Panc1 (cell line): ENCODE measurements around the gene PRPF40A. TPM values are rescaled to one million over a fixed set of nuclear protein-coding genes. Genes with fewer than 3 reads are reported as not detected.

Source experiments
- ATAC-seq: fragments of 200-7000 bp; cut with Tn5 transposase; 2 replicates; pipeline ENCODE4 v1.9.1; 2020; ENCODE audit warnings: mild to moderate bottlenecking, moderate library complexity
- BruUV-seq: library from RNA; stranded (reverse); fragments of 400-500 nt; replicated peaks from 2 replicates; lab custom pipeline; 2021; lab: Mats Ljungman, UMichigan
- CTCF ChIA-PET: fragments of 300-600 bp; sonication (Branson Sonifier 250); formaldehyde crosslinking; loops from one replicate; lab custom pipeline; 2022; ENCODE audit warnings: antibody characterized with exemption; lab: Charles Lee
- POLR2A ChIA-PET: fragments of 300-600 bp; sonication (Branson Sonifier 250); formaldehyde crosslinking; loops from one replicate; lab custom pipeline; 2022; ENCODE audit warnings: antibody characterized with exemption; lab: Charles Lee
- DNase-seq: peaks from one replicate; pipeline ENCODE4 v3.0.0-alpha.2; 2010; ENCODE audit warnings: low read depth, low spot score
- H3K27ac ChIP-seq: 2 replicates; pipeline ENCODE4 v1.5.1; 2011; ENCODE audit warnings: mild to moderate bottlenecking, low read length, inconsistent platforms
- H3K27me3 ChIP-seq: fragments of 200-500 bp; sonication (Bioruptor generic); 2 replicates; pipeline ENCODE4 v1.6.0; 2014; ENCODE audit warnings: low read length, inconsistent platforms; ENCODE audit not compliant: control insufficient read depth, insufficient read depth
- H3K36me3 ChIP-seq: fragments of 200-500 bp; sonication (Bioruptor generic); 2 replicates; pipeline ENCODE4 v1.5.1; 2014; ENCODE audit warnings: inconsistent platforms, mild to moderate bottlenecking, low read length, moderate library complexity; ENCODE audit not compliant: control insufficient read depth, insufficient read depth
- H3K4me1 ChIP-seq: 2 replicates; pipeline ENCODE4 v1.5.1; 2011; ENCODE audit warnings: inconsistent platforms, mild to moderate bottlenecking, low read length, moderate library complexity; ENCODE audit not compliant: control insufficient read depth, insufficient read depth
- H3K4me3 ChIP-seq, 2 experiments: 2 replicates each; pipeline ENCODE4 v1.5.1; 2011 to 2012; ENCODE audit warnings: low read depth in 2 of 2, low read length in 2 of 2, mild to moderate bottlenecking in 2 of 2, inconsistent platforms in 1 of 2, moderate library complexity in 1 of 2
- H3K9me3 ChIP-seq: fragments of 200-500 bp; sonication (Bioruptor generic); 2 replicates; pipeline ENCODE4 v1.5.1; 2014; ENCODE audit warnings: low read depth, mild to moderate bottlenecking, inconsistent platforms, low read length, moderate library complexity; ENCODE audit not compliant: control insufficient read depth, insufficient read depth
- POLR2AphosphoS5 ChIP-seq: IDR thresholded peaks from 2 replicates; pipeline ENCODE4 v1.6.1; 2012; ENCODE audit warnings: mild to moderate bottlenecking, low read depth, low read length, moderate library complexity
- REST ChIP-seq, 2 experiments: IDR thresholded peaks; 2 replicates each; pipeline ENCODE4 v1.6.1; 2011 to 2012; ENCODE audit warnings: low read depth in 2 of 2, control low read depth in 1 of 2, low read length in 1 of 2, mild to moderate bottlenecking in 1 of 2, moderate library complexity in 1 of 2; ENCODE audit not compliant: insufficient read depth in 1 of 2
- SIN3A ChIP-seq: IDR thresholded peaks from 2 replicates; pipeline ENCODE4 v1.6.1; 2012; ENCODE audit warnings: low read depth, mild to moderate bottlenecking, low read length, moderate library complexity, borderline replicate concordance; ENCODE audit not compliant: insufficient read depth
- TCF7L2 ChIP-seq: IDR thresholded peaks from 2 replicates; pipeline ENCODE4 v1.6.1; 2011; ENCODE audit warnings: mild to moderate bottlenecking, low read depth, low read length, inconsistent platforms
- in situ Hi-C: cut with HindIII; loops from 2 replicates; pipeline ENCODE4 v1.10.0; 2016; ENCODE audit warnings: low sequenced_read_pairs, low pct_unique_long_range_greater_than_20kb
- intact Hi-C: fragments of 100-400 bp; cut with micrococcal nuclease; formaldehyde crosslinking; loops from one replicate; pipeline ENCODE4 v1.10.0; 2022; ENCODE audit not compliant: unreplicated experiment
- total RNA-seq: library from RNA; stranded (reverse); gene quantifications from one replicate; pipeline ENCODE4 v1.2.1, GENCODE V29; 2021; ENCODE audit not compliant: unreplicated experiment
- TF ChIP-seq, protein P1 (sequence below): fragments of 450-650 bp; IDR thresholded peaks from 2 replicates; pipeline ENCODE4 v1.5.1; 2017; ENCODE audit warnings: mild to moderate bottlenecking

Gene PRPF40A
- total RNA-seq, 1 experiment from 2014 or later: 142 TPM

GRCh38 chr2:152651834-152652233, 65.4 kb downstream of the PRPF40A start:
- ATAC-seq: no peak
- no peak overlapping the region for H3K4me3 ChIP-seq
- intact Hi-C loops (no loop called here), in situ Hi-C loops (no loop called here)
- peaks cover 45% of the 10 kb centered on the region for H3K36me3 ChIP-seq
- no TSS peak for BruUV-seq
- no peaks in the 10 kb centered on the region for H3K27me3 ChIP-seq
- DNase-seq: no peak
- peaks cover 18% of the 10 kb centered on the region for H3K4me1 ChIP-seq
- H3K27ac ChIP-seq: no peak overlapping the region
- ChIA-PET POLR2A (no interaction called here), CTCF (no interaction called here)
- no peak for TF ChIP-seq REST (IDR thresholded peaks at IDR 0.05; ENCODE audit: insufficient read depth in 1 of 2, low read depth in 2 of 2, low read length in 1 of 2)
- no peak for TF ChIP-seq TCF7L2
- TF ChIP-seq POLR2AphosphoS5: no peak
- no peak for TF ChIP-seq SIN3A
- TF ChIP-seq, protein P1, sequence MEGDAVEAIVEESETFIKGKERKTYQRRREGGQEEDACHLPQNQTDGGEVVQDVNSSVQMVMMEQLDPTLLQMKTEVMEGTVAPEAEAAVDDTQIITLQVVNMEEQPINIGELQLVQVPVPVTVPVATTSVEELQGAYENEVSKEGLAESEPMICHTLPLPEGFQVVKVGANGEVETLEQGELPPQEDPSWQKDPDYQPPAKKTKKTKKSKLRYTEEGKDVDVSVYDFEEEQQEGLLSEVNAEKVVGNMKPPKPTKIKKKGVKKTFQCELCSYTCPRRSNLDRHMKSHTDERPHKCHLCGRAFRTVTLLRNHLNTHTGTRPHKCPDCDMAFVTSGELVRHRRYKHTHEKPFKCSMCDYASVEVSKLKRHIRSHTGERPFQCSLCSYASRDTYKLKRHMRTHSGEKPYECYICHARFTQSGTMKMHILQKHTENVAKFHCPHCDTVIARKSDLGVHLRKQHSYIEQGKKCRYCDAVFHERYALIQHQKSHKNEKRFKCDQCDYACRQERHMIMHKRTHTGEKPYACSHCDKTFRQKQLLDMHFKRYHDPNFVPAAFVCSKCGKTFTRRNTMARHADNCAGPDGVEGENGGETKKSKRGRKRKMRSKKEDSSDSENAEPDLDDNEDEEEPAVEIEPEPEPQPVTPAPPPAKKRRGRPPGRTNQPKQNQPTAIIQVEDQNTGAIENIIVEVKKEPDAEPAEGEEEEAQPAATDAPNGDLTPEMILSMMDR: no peak
- no peaks in the 10 kb centered on the region for H3K9me3 ChIP-seq

GRCh38 chr2:152650768-152651371, 66.4 kb downstream of the PRPF40A start:
- H3K4me1 ChIP-seq: peaks cover 20% of the 10 kb centered on the region
- no peak for ATAC-seq
- in situ Hi-C loops (no loop called here), intact Hi-C loops (no loop called here)
- no peak overlapping the region for H3K27ac ChIP-seq
- CTCF ChIA-PET: no interaction called here
- no peak for TF ChIP-seq TCF7L2
- TF ChIP-seq SIN3A: no peak
- no peak for TF ChIP-seq REST (IDR thresholded peaks at IDR 0.05; ENCODE audit: insufficient read depth in 1 of 2, low read depth in 2 of 2, low read length in 1 of 2)
- TF ChIP-seq POLR2AphosphoS5: no peak
- TF ChIP-seq, protein P1: no peak
- H3K4me3 ChIP-seq: no peak overlapping the region
- BruUV-seq: no TSS peak
- no peaks in the 10 kb centered on the region for H3K27me3 ChIP-seq
- peaks cover 41% of the 10 kb centered on the region for H3K36me3 ChIP-seq
- POLR2A ChIA-PET: no interaction called here
- DNase-seq: no peak
- no peaks in the 10 kb centered on the region for H3K9me3 ChIP-seq
